ENCODE measurements around the gene SMG6. TPM values are rescaled to one million over a fixed set of nuclear protein-coding genes. Genes with fewer than 3 reads are reported as not detected.
A peak's percentile ranks its signal among the peaks of the same experiment; 100 is the strongest.

Gene SMG6
- total and polyA plus RNA-seq, 2 of the 13 experiments (the other 11 are each of a cell fraction or from before 2014, with no cell fraction given), result 4.6 to 14.6 TPM

DNA sequence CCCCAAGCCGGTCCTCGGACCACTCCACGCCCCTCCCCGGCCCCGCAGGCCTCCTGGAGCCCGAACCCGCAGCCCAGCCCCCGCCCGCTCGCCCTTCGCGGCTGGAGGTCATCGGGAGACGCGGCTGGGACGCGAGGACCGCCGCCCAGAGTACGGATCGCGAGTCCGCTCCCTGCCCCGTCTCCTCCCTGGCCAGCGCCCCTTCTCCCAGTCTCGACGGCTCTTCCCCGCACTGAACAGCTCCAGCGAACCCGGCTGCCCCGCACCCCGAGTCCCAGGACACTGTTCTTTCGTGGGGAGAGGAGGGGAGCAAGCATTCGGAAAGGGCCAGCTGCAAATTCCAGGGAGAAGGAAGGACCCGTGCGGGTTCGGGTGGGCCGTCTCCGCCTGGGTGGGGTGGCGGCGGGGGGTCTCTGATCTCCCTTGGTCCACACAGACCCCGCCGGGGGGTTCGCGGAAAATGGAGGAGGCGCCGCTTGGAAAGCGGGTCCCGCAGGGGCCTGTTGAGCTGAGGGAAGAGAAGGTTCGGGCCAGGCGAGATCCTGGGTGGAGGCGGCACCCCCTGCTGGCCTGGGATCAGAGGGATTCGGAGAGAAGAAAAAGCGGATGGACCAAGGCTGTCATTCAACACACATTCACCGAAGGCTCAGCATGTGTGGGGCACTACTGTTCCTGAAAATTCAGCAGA, 277.8 kb downstream of the SMG6 start (continued):
- TF ChIP-seq SNAI1 (CRISPR knock-in tag; IDR thresholded peaks at IDR 0.05; ENCODE audit: borderline replicate concordance), result no peak
- TF ChIP-seq KAT8 (CRISPR knock-in tag; IDR thresholded peaks at IDR 0.05), result 0 out of 2 replicates have a peak, but pooled peaks have one; percentile 12
- 0 out of 2 replicates have a peak, but pooled peaks have one; percentile 19 for TF ChIP-seq ZFX (CRISPR knock-in tag; IDR thresholded peaks at IDR 0.05; ENCODE audit: low read depth)
- peak; percentile 6; the same call in 1 of the 2 replicates for TF ChIP-seq FOSL2 (CRISPR knock-in tag; IDR thresholded peaks at IDR 0.05)
- TF ChIP-seq, protein P1, sequence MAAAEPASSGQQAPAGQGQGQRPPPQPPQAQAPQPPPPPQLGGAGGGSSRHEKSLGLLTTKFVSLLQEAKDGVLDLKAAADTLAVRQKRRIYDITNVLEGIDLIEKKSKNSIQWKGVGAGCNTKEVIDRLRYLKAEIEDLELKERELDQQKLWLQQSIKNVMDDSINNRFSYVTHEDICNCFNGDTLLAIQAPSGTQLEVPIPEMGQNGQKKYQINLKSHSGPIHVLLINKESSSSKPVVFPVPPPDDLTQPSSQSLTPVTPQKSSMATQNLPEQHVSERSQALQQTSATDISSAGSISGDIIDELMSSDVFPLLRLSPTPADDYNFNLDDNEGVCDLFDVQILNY (CRISPR knock-in tag; conservative IDR thresholded peaks at IDR 0.05), result no peak
- TF ChIP-seq ZNF12 (CRISPR knock-in tag; IDR thresholded peaks at IDR 0.05), result 0 out of 2 replicates have a peak, but pooled peaks have one; percentile 38
- peak; percentile 44 for TF ChIP-seq JARID2 (CRISPR knock-in tag; IDR thresholded peaks at IDR 0.05; ENCODE audit: insufficient replicate concordance)
- TF ChIP-seq GTF2F1 (IDR thresholded peaks at IDR 0.05; ENCODE audit: low read length), result no peak
- 0 out of 2 replicates have a peak, but pooled peaks have one; percentile 27 for TF ChIP-seq IRF2 (CRISPR knock-in tag; IDR thresholded peaks at IDR 0.05)
- 0 out of 2 replicates have a peak, but pooled peaks have one; percentile 12 for TF ChIP-seq FOXK1 (CRISPR knock-in tag; IDR thresholded peaks at IDR 0.05; ENCODE audit: borderline replicate concordance, low read depth)
- TF ChIP-seq, protein P2, sequence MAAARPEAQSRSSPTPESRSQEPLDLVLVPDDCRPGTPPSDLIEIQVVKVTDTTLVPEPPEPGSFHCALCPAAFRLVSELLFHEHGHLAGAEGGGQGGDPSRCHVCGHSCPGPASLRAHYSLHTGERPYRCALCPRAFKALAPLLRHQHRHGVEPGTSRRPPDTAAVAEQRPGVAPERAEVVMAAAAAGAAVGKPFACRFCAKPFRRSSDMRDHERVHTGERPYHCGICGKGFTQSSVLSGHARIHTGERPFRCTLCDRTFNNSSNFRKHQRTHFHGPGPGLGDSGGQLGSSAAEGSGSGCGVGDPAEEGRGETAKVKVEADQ (CRISPR knock-in tag; IDR thresholded peaks at IDR 0.05; ENCODE audit: borderline replicate concordance), result 0 out of 2 replicates have a peak, but pooled peaks have one; percentile 13
- TF ChIP-seq SRSF9 (IDR thresholded peaks at IDR 0.05; ENCODE audit: borderline replicate concordance, insufficient read depth, low read depth, low read length, poor library complexity, severe bottlenecking), result no peak
- TF ChIP-seq ZNF891 (CRISPR knock-in tag; IDR thresholded peaks at IDR 0.05), result 0 out of 2 replicates have a peak, but pooled peaks have one; percentile 54
- TF ChIP-seq GABPB1 (CRISPR knock-in tag; IDR thresholded peaks at IDR 0.05), result peak; percentile 28; the same call in 1 of the 2 replicates
- TF ChIP-seq SMC3 (IDR thresholded peaks at IDR 0.05; ENCODE audit: low read length), result peak; percentile 70
- peak; percentile 81 for TF ChIP-seq XRCC5 (optimal IDR thresholded peaks at IDR 0.05; ENCODE audit: low read length)
- TF ChIP-seq ZMYM4 (CRISPR knock-in tag; IDR thresholded peaks at IDR 0.05), result 0 out of 2 replicates have a peak, but pooled peaks have one; percentile 13
- TF ChIP-seq HMG20A (CRISPR knock-in tag; IDR thresholded peaks at IDR 0.05; ENCODE audit: borderline replicate concordance), result no peak
- TF ChIP-seq GATAD2A (CRISPR knock-in tag; IDR thresholded peaks at IDR 0.05), result peak; percentile 14; the same call in 1 of the 2 replicates
- TF ChIP-seq, protein P3, sequence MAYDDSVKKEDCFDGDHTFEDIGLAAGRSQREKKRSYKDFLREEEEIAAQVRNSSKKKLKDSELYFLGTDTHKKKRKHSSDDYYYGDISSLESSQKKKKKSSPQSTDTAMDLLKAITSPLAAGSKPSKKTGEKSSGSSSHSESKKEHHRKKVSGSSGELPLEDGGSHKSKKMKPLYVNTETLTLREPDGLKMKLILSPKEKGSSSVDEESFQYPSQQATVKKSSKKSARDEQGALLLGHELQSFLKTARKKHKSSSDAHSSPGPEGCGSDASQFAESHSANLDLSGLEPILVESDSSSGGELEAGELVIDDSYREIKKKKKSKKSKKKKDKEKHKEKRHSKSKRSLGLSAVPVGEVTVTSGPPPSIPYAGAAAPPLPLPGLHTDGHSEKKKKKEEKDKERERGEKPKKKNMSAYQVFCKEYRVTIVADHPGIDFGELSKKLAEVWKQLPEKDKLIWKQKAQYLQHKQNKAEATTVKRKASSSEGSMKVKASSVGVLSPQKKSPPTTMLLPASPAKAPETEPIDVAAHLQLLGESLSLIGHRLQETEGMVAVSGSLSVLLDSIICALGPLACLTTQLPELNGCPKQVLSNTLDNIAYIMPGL (CRISPR knock-in tag; IDR thresholded peaks at IDR 0.05; ENCODE audit: borderline replicate concordance in 1 of 2, low read depth in 1 of 2), result peak in 1 of 2 experiments; percentile 45; a peak in 1 of 4 replicates
- no peak for TF ChIP-seq ZEB1 (IDR thresholded peaks at IDR 0.05; ENCODE audit: insufficient replicate concordance, low read depth)

Measured in HepG2 (cell line).